Stimulated activated CD8-positive, alpha-beta memory T cell treated with anti-CD3 and anti-CD28 coated beads, Interleukin-7, amount 100 ng/mL, for 48 hours (primary cell): ENCODE data around the gene CLDN18.

Source experiments
- DNase-seq, 2 donors: peaks; one replicate each; pipeline ENCODE4 v3.0.0-alpha.2; 2020; ENCODE audit warnings: low read depth in 1 of 2; ENCODE audit errors: extremely low read depth in 1 of 2

CLDN18 gene

GRCh38 chr3:138009476-138010272 lies at the start of gene CLDN18:
Gene CLDN18 (plus strand): TSS chr3:138010165. CDS start chr3:138010226, 61 bp downstream.
- DNase-seq: no peak

- DNase-seq: no peak
Observed at GRCh38 chr3:137962251-137962650, 47.7 kb upstream of the CLDN18 start.

- no peak for DNase-seq
Observed at GRCh38 chr3:137963463-137963862, 46.5 kb upstream of the CLDN18 start.

- DNase-seq: peak; percentile 29 to 34
Observed at GRCh38 chr3:137970914-137971831, 38.8 kb upstream of the CLDN18 start.

GRCh38 chr3:137972396-137972795 lies 37.6 kb upstream of the CLDN18 start:
- DNase-seq: no peak

GRCh38 chr3:137978328-137978727 lies 31.6 kb upstream of the CLDN18 start:
- DNase-seq: no peak

GRCh38 chr3:137987723-137988122 lies 22.2 kb upstream of the CLDN18 start:
- DNase-seq: no peak

GRCh38 chr3:137988152-137988551 lies 21.8 kb upstream of the CLDN18 start:
- no peak for DNase-seq

- DNase-seq: no peak
Observed at GRCh38 chr3:137988982-137989381, 21.0 kb upstream of the CLDN18 start.

- DNase-seq: no peak
Observed at GRCh38 chr3:137990427-137990826, 19.5 kb upstream of the CLDN18 start.

GRCh38 chr3:137992592-137992991 lies 17.4 kb upstream of the CLDN18 start:
- no peak for DNase-seq

- no peak for DNase-seq
Observed at GRCh38 chr3:137998121-137999042, 11.6 kb upstream of the CLDN18 start.

- DNase-seq: no peak
Observed at GRCh38 chr3:138003069-138003468, 6.9 kb upstream of the CLDN18 start.

- DNase-seq: no peak
Observed at GRCh38 chr3:138005627-138006026, 4.3 kb upstream of the CLDN18 start.

GRCh38 chr3:138007898-138008297 lies 2.1 kb upstream of the CLDN18 start:
- DNase-seq: no peak

- DNase-seq: no peak
Observed at GRCh38 chr3:138010273-138010590, 267 bp downstream of the CLDN18 start.

GRCh38 chr3:138011722-138012121 lies 1.8 kb downstream of the CLDN18 start:
- DNase-seq: no peak

- DNase-seq: no peak
Observed at GRCh38 chr3:138012526-138012925, 2.6 kb downstream of the CLDN18 start.

GRCh38 chr3:138016065-138016464 lies 6.1 kb downstream of the CLDN18 start:
- no peak for DNase-seq

- no peak for DNase-seq
Observed at GRCh38 chr3:138019281-138020069, 9.5 kb downstream of the CLDN18 start.
